Measurements from ENCODE around the gene EWSR1.
A peak's percentile ranks its signal among the peaks of the same experiment; 100 is the strongest.

EWSR1 gene

GRCh38 chr22:29269731-29270474 lies 1.8 kb downstream of the EWSR1 start:
- DNase-seq: no peak

GRCh38 chr22:29270475-29271271 lies 2.6 kb downstream of the EWSR1 start:
- DNase-seq: no peak

- no peak for DNase-seq
Observed at GRCh38 chr22:29272624-29273023, 4.6 kb downstream of the EWSR1 start.

GRCh38 chr22:29275167-29275566 lies 7.1 kb downstream of the EWSR1 start:
- DNase-seq: no peak

GRCh38 chr22:29275819-29276565 lies 7.9 kb downstream of the EWSR1 start:
- no peak for DNase-seq

- DNase-seq: no peak
Observed at GRCh38 chr22:29277927-29278326, 9.9 kb downstream of the EWSR1 start.

GRCh38 chr22:29284196-29284595 lies 16.1 kb downstream of the EWSR1 start:
- no peak for DNase-seq

- no peak for DNase-seq
Observed at GRCh38 chr22:29288837-29289236, 20.8 kb downstream of the EWSR1 start.

GRCh38 chr22:29290061-29290460 lies 22.0 kb downstream of the EWSR1 start:
- DNase-seq: no peak

- DNase-seq: no peak
Observed at GRCh38 chr22:29291215-29291614, 23.1 kb downstream of the EWSR1 start.

- no peak for DNase-seq
Observed at GRCh38 chr22:29292379-29292778, 24.3 kb downstream of the EWSR1 start.

- DNase-seq: no peak
Observed at GRCh38 chr22:29298641-29299040, 30.6 kb downstream of the EWSR1 start.

- no peak for DNase-seq
Observed at GRCh38 chr22:29299136-29299900, 31.2 kb downstream of the EWSR1 start.

- no peak for DNase-seq
Observed at GRCh38 chr22:29300467-29300806, 32.4 kb downstream of the EWSR1 start.

GRCh38 chr22:29300807-29301601 lies 32.9 kb downstream of the EWSR1 start:
- DNase-seq: no peak

- DNase-seq: no peak
Observed at GRCh38 chr22:29301716-29302401, 33.8 kb downstream of the EWSR1 start.

GRCh38 chr22:29302402-29302680 lies 34.3 kb downstream of the EWSR1 start:
- no peak for DNase-seq

GRCh38 chr22:29302681-29303465 lies 34.8 kb downstream of the EWSR1 start:
- no peak for DNase-seq

- DNase-seq: no peak
Observed at GRCh38 chr22:29305836-29306174, 37.7 kb downstream of the EWSR1 start.

GRCh38 chr22:29306175-29306834 lies 38.2 kb downstream of the EWSR1 start, which contains the start of gene GAS2L1:
Gene GAS2L1 (plus strand): TSS chr22:29306650. CDS start chr22:29308106, 1,456 bp downstream.
- peak; percentile 50 for DNase-seq
